Upper lobe of left lung (tissue), 4 donors: ENCODE data around the gene DBNDD2.

ENCODE experiments used
- CTCF ChIP-seq, 6 experiments: fragments of 450-650 bp in 4 of 6; fragments of 200-600 bp in 2 of 6; sonication (generic) in 2 of 6; IDR thresholded peaks; one replicate each; pipeline ENCODE4 v1.5.1; 2016 to 2019; ENCODE audit warnings: antibody characterized with exemption in 6 of 6
- EP300 ChIP-seq, 4 donors: sonication (generic); formaldehyde crosslinking; IDR thresholded peaks; one replicate each; pipeline ENCODE4 v1.5.1; 2017; ENCODE audit warnings: antibody characterized with exemption in 4 of 4, control low read depth in 2 of 4

GRCh38 chr20:45459606-45460005, 51.5 kb downstream of the DBNDD2 start:
- no peak for TF ChIP-seq EP300 (IDR thresholded peaks at IDR 0.05)
- peak in 1 of 6 experiments; percentile 11 for TF ChIP-seq CTCF (IDR thresholded peaks at IDR 0.05)
